Measurements from ENCODE around the gene GCC2. TPM values are rescaled to one million over a fixed set of nuclear protein-coding genes. Genes with fewer than 3 reads are reported as not detected.
A peak's percentile ranks its signal among the peaks of the same experiment; 100 is the strongest.
"Not testable (repeated sequence)": the region's sequence is repeated elsewhere in the genome, so short reads cannot be mapped to it uniquely, and the experiment has no call there.

GCC2 gene
- total RNA-seq, 1 experiment from 2014 or later, result 22.0 TPM

DNA sequence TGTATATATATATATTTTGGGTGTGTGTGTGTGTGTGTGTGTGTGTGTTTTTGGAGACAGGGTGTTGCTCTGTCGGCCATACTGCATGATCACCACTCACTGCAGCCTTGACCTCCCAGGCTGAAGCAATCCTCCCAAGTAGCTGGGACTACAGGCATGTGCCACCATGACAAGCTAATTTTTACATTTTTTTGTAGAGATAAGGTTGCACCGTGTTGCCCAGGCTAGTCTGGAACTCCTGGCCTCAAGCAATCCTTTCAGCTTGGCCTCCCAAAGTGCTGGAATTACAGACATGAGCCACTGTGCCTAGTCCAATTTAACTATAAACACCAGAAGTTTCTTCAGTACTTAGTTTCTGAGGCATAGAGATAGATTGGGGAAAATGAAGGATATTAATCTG lies 103.6 kb downstream of the GCC2 start:
- Histone ChIP-seq H3K9ac (ENCODE audit: low read length) (no peak overlapping the region), H3K27me3 (ENCODE audit: low read length) (no peaks in the 10 kb centered on the region), H3K4me3 (ENCODE audit: low read length) (no peak overlapping the region), H3K4me2 (ENCODE audit: low read depth, low read length, poor library complexity, severe bottlenecking) (no peak overlapping the region), H4K20me1 (ENCODE audit: insufficient read depth, low read depth, low read length) (peaks cover 29% of the 10 kb centered on the region), H3K36me3 (ENCODE audit: insufficient read depth, low read length) (no peaks in the 10 kb centered on the region), H3K4me1 (ENCODE audit: low read length) (peaks cover 3% of the 10 kb centered on the region; the same call in 1 of the 2 replicates), H3K27ac (ENCODE audit: low read length) (no peak overlapping the region), H3K9me2 (replicated peaks; ENCODE audit: insufficient read depth, low read length) (no peaks in the 10 kb centered on the region), H3K9me3 (ENCODE audit: low read length) (no peaks in the 10 kb centered on the region), H3K79me2 (ENCODE audit: low read length) (no peaks in the 10 kb centered on the region), H2AFZ (ENCODE audit: low read length) (no peak overlapping the region)
- DNase-seq, result no peak

DNA sequence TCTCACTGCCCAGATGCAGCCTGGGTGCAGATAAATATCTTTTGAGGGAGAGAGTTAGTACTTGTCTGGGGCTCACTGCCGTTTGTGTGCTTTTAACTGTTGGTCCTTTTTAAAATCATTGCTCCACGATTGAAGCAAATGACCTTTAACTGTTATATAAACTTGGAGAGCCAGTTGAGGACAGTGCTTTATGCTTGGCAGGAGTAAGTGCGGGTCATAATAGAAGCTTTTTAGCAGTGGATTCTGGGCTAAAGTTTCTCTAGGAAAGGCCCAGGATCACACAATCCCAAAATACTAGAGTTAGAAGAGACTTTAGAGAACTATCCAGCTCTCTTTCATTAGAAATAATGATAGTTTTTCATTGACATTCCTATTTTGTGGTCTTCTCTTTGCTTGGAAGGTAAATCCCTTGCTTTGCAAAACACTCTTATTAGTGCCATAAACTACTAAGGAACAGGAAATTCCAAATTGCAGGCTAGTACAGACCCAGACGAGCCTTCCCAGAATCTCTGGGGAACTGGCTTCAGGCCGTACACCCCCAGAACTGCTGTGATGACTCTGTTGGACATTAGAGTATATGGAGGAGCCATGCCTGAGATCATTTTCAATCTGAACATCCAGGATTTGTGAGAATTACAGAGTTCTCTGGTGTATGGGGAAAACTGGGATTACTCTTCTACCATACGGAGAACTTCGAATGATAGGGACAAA lies 104.4 kb downstream of the GCC2 start:
- Histone ChIP-seq H3K79me2 (ENCODE audit: low read length) (no peaks in the 10 kb centered on the region), H3K36me3 (ENCODE audit: insufficient read depth, low read length) (no peaks in the 10 kb centered on the region), H3K27ac (ENCODE audit: low read length) (no peak overlapping the region), H4K20me1 (ENCODE audit: insufficient read depth, low read depth, low read length) (peaks cover 21% of the 10 kb centered on the region), H3K4me2 (ENCODE audit: low read depth, low read length, poor library complexity, severe bottlenecking) (no peak overlapping the region), H3K4me3 (ENCODE audit: low read length) (no peak overlapping the region), H3K9me3 (ENCODE audit: low read length) (no peaks in the 10 kb centered on the region), H3K27me3 (ENCODE audit: low read length) (no peaks in the 10 kb centered on the region), H3K4me1 (ENCODE audit: low read length) (peaks cover 3% of the 10 kb centered on the region; the same call in 1 of the 2 replicates), H2AFZ (ENCODE audit: low read length) (no peak overlapping the region), H3K9me2 (replicated peaks; ENCODE audit: insufficient read depth, low read length) (no peaks in the 10 kb centered on the region), H3K9ac (ENCODE audit: low read length) (no peak overlapping the region)
- DNase-seq, result no peak

DNA sequence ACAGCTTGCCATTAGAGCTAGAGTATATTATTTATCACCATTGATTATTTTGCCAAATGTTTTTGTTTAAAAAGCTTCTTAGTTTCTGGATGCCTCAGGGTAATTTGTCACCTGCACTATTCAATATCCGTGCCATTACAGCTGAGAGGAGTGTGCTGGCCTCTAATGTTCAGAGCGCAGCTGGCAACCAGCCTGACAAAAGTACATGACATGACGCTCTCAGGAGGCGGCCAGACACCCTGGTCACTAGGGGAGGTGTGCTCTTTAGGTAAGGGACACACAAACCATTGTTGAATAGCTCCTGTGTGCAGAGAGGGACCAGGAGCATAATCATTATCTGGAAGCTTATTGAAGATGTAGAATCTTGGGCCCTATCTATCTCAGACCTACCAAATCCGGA lies 105.5 kb downstream of the GCC2 start:
- H3K36me3 ChIP-seq (ENCODE audit: insufficient read depth, low read length), result no peaks in the 10 kb centered on the region
- H3K4me1 ChIP-seq (ENCODE audit: low read length), result peaks cover 2% of the 10 kb centered on the region; the same call in 1 of the 2 replicates
- no peaks in the 10 kb centered on the region for H3K9me3 ChIP-seq (ENCODE audit: low read length)
- H3K9me2 ChIP-seq (replicated peaks; ENCODE audit: insufficient read depth, low read length), result no peaks in the 10 kb centered on the region
- H4K20me1 ChIP-seq (ENCODE audit: insufficient read depth, low read depth, low read length), result peaks cover 30% of the 10 kb centered on the region
- DNase-seq, result no peak
- H2AFZ ChIP-seq (ENCODE audit: low read length), result no peak overlapping the region
- no peaks in the 10 kb centered on the region for H3K27me3 ChIP-seq (ENCODE audit: low read length)
- no peak overlapping the region for H3K4me2 ChIP-seq (ENCODE audit: low read depth, low read length, poor library complexity, severe bottlenecking)
- H3K4me3 ChIP-seq (ENCODE audit: low read length), result no peak overlapping the region
- no peak overlapping the region for H3K27ac ChIP-seq (ENCODE audit: low read length)
- no peaks in the 10 kb centered on the region for H3K79me2 ChIP-seq (ENCODE audit: low read length)
- no peak overlapping the region for H3K9ac ChIP-seq (ENCODE audit: low read length)

DNA sequence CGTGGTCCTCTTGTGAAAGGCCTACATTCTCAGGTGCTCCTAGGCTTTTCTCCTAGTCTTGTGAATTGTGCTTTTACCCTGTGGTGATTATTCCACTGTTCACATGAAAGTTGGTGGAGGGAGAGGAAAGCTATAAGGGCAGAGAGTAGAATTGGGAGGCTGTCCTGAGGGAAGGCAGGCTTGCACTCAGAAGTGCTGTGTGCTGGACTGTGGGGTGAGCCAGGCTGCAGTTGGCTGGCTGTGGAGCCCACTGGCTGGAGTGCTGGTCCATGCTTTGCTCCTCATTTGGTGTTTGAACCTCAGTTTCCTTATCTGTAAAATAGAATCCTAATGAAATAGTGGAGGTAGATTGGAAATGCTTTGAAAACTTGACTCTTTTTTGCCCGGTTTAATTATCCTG lies 106.6 kb downstream of the GCC2 start:
- DNase-seq, result no peak
- Histone ChIP-seq H3K4me3 (ENCODE audit: low read length) (no peak overlapping the region), H3K36me3 (ENCODE audit: insufficient read depth, low read length) (no peaks in the 10 kb centered on the region), H3K4me2 (ENCODE audit: low read depth, low read length, poor library complexity, severe bottlenecking) (no peak overlapping the region), H3K27ac (ENCODE audit: low read length) (no peak overlapping the region), H3K9me2 (replicated peaks; ENCODE audit: insufficient read depth, low read length) (no peaks in the 10 kb centered on the region), H2AFZ (ENCODE audit: low read length) (no peak overlapping the region), H3K4me1 (ENCODE audit: low read length) (no peaks in the 10 kb centered on the region), H3K79me2 (ENCODE audit: low read length) (no peaks in the 10 kb centered on the region), H4K20me1 (ENCODE audit: insufficient read depth, low read depth, low read length) (peaks cover 40% of the 10 kb centered on the region), H3K27me3 (ENCODE audit: low read length) (no peaks in the 10 kb centered on the region), H3K9me3 (ENCODE audit: low read length) (no peaks in the 10 kb centered on the region), H3K9ac (ENCODE audit: low read length) (no peak overlapping the region)

DNA sequence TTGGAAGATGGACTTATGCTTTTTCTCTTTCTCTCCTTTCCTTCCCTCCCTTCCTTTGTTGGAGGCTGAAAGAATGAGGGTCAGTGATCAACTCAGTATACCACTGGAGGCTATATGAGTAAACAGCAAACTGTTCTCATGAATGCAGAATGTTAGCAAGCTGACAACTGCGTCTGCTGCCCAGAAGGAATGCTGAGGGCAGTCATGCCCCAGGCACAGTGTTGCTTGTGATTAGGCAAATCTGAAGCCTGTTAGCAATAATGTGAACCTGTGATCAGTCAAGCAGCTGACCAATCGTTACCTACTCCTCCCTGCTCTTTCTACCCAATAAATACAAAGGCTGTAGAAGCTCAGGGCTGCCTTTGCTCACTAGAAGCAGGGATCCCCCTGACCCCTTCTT lies 107.6 kb downstream of the GCC2 start:
- H3K9me2 ChIP-seq (replicated peaks; ENCODE audit: insufficient read depth, low read length); H3K79me2 ChIP-seq (ENCODE audit: low read length); H3K9ac ChIP-seq (ENCODE audit: low read length); H3K36me3 ChIP-seq (ENCODE audit: insufficient read depth, low read length); H3K27me3 ChIP-seq (ENCODE audit: low read length); H3K4me3 ChIP-seq (ENCODE audit: low read length); H2AFZ ChIP-seq (ENCODE audit: low read length); H3K27ac ChIP-seq (ENCODE audit: low read length); H3K9me3 ChIP-seq (ENCODE audit: low read length); H3K4me2 ChIP-seq (ENCODE audit: low read depth, low read length, poor library complexity, severe bottlenecking); H3K4me1 ChIP-seq (ENCODE audit: low read length): not testable (repeated sequence)
- H4K20me1 ChIP-seq (ENCODE audit: insufficient read depth, low read depth, low read length), result peaks cover 48% of the 10 kb centered on the region
- peak; percentile 7 for DNase-seq

Small RNA genes within 50 kb of the gene (small RNA-seq; reads per million reads assigned to genes)
- not detected for gene SMIM12P1

Other genes with a start within 250 kb of the GCC2 start
- not detected in 2 replicates for gene SULT1C3, start 209.2 kb upstream of the GCC2 start, total RNA-seq (2014; rRNA removed; shearing (Covaris generic); ENCODE audit: low replicate concordance)
- gene SULT1C2, start 160.3 kb upstream of the GCC2 start, total RNA-seq (2014; rRNA removed; shearing (Covaris generic); ENCODE audit: low replicate concordance), result not detected in 2 replicates
- gene SULT1C4, start 71.3 kb upstream of the GCC2 start, total RNA-seq (2014; rRNA removed; shearing (Covaris generic); ENCODE audit: low replicate concordance), result not detected in 2 replicates
- gene LIMS1, start 85.3 kb downstream of the GCC2 start, total RNA-seq (2014; rRNA removed; shearing (Covaris generic); ENCODE audit: low replicate concordance), result 9.7 and 14.1 TPM in 2 replicates